ENCODE results near the gene GABRB2. TPM values are rescaled to one million over a fixed set of nuclear protein-coding genes. Genes with fewer than 3 reads are reported as not detected.

GABRB2 gene
- total RNA-seq (2014; rRNA removed; shearing (Covaris generic); ENCODE audit: low replicate concordance), result not detected in 2 replicates

DNA sequence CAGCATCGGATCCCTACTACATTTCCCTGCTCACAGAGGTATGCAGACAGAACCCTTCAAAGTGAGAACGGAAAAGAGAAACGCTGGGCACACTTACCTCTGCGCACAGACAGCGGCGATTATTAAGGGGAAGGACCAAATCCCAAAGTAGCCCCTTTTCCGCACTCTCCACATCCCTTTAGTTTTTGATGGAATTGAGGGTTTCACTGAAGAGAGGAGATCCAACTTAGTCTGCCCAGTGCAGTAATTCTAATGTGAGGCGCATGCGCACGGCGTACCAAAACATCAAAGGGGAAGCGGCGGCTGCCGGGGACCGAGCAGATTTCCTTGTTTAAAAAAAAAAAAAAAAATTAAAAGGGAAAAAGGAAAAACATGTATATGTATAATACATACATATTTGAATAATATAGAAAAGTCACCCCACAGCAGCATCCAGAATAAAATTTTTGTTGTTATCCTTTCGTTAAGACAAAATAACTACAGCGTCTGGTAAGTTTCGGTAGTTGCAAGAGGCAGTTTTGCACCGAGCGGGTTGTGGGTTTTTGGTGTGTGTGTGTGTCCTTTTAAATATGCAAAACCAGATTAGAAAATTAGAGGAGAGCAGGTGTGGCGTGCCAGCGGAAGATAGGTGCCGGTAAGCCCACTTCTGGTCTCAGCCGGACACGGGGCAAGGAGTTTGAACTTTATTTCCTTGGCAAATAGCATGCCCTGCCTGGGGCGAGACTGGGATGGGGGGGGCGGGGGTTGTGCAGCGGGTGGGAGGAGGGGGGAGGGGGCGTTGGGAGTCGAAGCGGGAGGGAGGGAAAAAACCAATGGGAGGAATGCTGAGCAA lies at the start of gene GABRB2:
Gene GABRB2, minus strand, starts transcription at position 256 of the 832 bp plus-strand sequence. Its CDS starts 82 bp downstream, at position 174.
- DNase-seq (ENCODE audit: low read depth), result peak; percentile 21
- in situ Hi-C loops (cut with HindIII; ENCODE audit: low pct_unique_long_range_greater_than_20kb, low sequenced_read_pairs), result no loop called here

DNA sequence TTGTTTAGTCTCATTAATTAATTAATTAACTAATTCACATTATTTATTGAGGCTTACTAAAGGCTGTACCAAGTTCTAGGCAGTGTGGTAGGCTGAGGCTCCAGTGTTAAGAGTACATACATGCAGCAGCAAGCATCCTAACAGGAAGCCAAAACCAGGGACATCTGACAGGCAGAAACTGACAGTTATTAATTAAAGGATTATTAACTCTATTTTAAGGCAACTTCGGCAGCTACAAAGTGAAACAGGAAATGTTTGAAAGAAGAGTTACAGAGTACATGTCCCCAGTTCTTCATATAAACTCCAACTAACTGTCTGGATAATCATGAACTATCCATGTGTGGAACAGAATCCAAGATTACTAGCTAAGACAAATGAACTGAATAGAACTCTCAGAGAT lies 39.3 kb upstream of the GABRB2 start:
- DNase-seq (ENCODE audit: low read depth), result no peak
- in situ Hi-C loops (cut with HindIII; ENCODE audit: low pct_unique_long_range_greater_than_20kb, low sequenced_read_pairs), result no loop called here

DNA sequence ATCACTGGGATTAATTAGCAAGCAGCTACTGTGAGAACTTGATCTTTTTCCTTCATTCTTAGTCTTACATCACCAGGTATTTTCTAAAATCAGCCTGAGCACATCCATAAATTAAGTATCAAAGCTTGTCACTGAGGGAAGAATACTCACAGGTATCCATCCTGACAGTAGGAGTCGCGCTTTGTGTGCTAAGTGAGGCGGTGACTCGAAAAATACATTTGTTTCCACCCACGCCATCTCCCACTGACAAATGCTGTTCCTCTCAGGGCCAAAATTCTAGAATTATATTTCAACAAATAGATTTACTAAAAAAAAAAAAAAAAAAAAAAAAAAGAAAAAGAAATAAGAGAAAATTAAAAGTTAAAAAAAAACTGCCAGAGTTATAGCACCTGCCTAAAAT lies 34.1 kb upstream of the GABRB2 start:
- in situ Hi-C loops (cut with HindIII; ENCODE audit: low pct_unique_long_range_greater_than_20kb, low sequenced_read_pairs), result no loop called here
- no peak for DNase-seq (ENCODE audit: low read depth)

DNA sequence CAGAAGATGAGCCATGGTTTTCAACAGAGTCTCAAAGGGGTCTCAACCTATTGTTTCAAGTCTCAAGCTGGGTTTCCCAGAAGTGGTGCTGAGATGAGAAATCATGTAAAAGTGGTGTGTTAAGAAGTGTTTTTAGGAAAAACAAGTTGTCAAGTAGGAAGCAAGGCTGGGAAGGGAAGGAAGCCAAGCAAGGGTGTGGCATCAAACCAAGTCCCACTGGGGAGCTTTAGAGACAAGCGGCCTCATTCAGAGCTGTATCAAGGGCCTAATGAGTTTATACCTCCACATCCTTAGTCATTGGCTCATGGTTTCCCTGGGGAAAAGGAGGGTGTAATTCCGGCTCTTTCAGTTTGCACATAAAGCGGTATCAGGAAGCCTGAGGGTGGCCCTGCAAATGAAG lies 26.4 kb upstream of the GABRB2 start:
- in situ Hi-C loops (cut with HindIII; ENCODE audit: low pct_unique_long_range_greater_than_20kb, low sequenced_read_pairs), result no loop called here
- no peak for DNase-seq (ENCODE audit: low read depth)

DNA sequence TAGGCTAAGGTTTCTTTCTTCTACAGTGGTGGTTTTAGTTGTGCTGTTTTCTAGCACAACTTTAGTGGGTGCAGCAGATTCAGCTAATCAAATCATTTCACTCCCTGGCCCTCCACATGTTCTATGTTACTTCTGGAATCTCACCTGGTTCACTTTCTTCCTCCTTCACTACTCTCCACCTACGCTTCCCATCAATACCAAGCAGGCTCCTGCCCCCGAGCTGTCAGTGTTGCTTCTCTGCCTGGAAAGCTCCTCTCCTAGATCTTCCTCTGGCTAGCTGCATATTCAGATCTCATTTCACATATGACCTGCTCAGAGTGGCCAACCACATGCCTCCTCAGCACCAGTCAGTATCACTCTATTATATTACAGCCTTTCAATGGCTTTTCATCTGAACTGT lies 19.6 kb upstream of the GABRB2 start:
- DNase-seq (ENCODE audit: low read depth), result no peak
- in situ Hi-C loops (cut with HindIII; ENCODE audit: low pct_unique_long_range_greater_than_20kb, low sequenced_read_pairs), result no loop called here

GRCh38 chr5:161562446-161562845 lies 15.9 kb upstream of the GABRB2 start:
- DNase-seq (ENCODE audit: low read depth), result no peak
- in situ Hi-C loops (cut with HindIII; ENCODE audit: low pct_unique_long_range_greater_than_20kb, low sequenced_read_pairs), result no loop called here

GRCh38 chr5:161549106-161549505 lies 2.6 kb upstream of the GABRB2 start:
- DNase-seq (ENCODE audit: low read depth), result no peak
- in situ Hi-C loops (cut with HindIII; ENCODE audit: low pct_unique_long_range_greater_than_20kb, low sequenced_read_pairs), result no loop called here

- in situ Hi-C loops (cut with HindIII; ENCODE audit: low pct_unique_long_range_greater_than_20kb, low sequenced_read_pairs), result no loop called here
- DNase-seq (ENCODE audit: low read depth), result no peak
Measured at GRCh38 chr5:161548487-161549094, 2.1 kb upstream of the GABRB2 start.

GRCh38 chr5:161547738-161548486 lies 1.4 kb upstream of the GABRB2 start:
- no peak for DNase-seq (ENCODE audit: low read depth)
- in situ Hi-C loops (cut with HindIII; ENCODE audit: low pct_unique_long_range_greater_than_20kb, low sequenced_read_pairs), result no loop called here

- in situ Hi-C loops (cut with HindIII; ENCODE audit: low pct_unique_long_range_greater_than_20kb, low sequenced_read_pairs), result no loop called here
Measured at GRCh38 chr5:161547406-161547737, 847 bp upstream of the GABRB2 start.

GRCh38 chr5:161546095-161546469 lies 443 bp downstream of the GABRB2 start:
- in situ Hi-C loops (cut with HindIII; ENCODE audit: low pct_unique_long_range_greater_than_20kb, low sequenced_read_pairs), result no loop called here
- DNase-seq (ENCODE audit: low read depth), result peak; percentile 3

More at GRCh38 chr5:161547406-161547737, 847 bp upstream of the GABRB2 start:
- no peak for DNase-seq (ENCODE audit: low read depth)

DNA sequence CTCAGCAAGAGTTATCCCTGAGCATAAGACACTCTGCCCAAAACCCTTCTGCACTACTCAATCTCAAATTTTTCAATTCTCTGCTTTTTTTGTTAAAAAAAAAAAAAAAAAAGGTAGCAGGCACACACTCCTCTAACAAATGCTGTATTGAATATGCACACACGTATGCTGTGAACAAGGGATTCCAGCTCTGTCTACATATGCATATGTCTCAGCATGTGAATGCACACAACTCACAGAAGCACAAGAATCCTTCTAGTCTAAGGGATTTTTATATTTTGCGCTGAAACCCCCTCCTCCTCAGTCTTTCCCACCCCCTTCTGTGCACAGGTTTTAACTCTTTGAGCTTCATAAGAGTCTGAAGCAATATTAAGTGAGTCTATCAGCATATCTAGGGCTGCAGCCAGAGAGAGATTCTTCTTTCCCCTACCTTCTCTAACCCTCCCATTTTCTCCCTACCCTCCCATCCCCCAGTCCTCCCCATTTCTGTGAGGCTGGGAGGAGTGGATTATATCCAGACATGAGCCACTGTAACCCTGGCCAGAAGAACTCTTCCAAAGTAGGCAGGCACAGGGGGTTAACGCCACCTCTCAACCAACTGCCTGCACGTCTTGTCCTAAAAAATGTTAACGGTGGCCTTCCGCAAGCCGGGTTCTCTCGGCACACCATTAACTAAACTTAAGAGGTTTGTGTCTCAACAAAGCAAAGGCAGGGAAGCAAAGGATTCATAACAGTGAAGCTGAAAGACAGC lies 1.0 kb downstream of the GABRB2 start:
- no peak for DNase-seq (ENCODE audit: low read depth)
- in situ Hi-C loops (cut with HindIII; ENCODE audit: low pct_unique_long_range_greater_than_20kb, low sequenced_read_pairs), result no loop called here

DNA sequence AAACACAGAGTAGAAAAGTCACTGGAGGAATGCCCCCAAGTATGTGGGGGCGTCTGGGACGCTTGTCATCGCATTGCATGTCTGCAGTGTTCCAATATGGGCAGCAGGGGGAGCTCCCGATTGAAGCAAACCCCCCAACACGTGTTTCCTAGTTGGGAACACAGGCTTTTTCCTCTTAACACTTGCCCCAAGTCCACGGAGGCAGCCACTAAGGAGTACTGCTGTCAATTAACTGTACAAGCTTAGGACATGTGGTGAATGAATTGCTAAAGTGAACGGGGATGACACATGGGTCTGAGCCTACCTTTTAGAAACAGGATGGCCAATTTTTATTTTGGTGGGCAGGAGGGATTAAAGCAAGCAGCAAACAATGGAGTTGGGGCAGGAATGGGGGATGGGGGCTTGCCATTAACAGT lies 2.2 kb downstream of the GABRB2 start:
- DNase-seq (ENCODE audit: low read depth), result peak; percentile 33
- in situ Hi-C loops (cut with HindIII; ENCODE audit: low pct_unique_long_range_greater_than_20kb, low sequenced_read_pairs), result no loop called here

DNA sequence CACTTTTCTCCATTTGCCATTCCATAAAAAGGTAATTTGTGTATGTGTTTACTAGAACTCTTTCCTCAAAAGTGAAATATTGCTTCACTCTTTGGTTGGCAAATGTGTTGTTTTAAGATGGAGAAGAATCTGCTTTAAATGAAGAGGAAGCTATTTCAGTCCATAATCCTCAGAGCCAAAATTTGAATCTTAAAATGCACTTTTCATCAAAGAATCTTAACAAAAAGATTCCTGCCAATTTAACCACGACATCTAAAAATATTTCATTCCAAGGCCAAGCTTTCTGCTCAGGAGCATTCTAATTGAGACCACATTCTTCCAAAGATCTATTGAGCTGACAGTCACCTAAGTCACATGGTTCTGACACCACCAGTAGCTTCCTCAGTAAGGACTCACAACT lies 7.5 kb downstream of the GABRB2 start:
- in situ Hi-C loops (cut with HindIII; ENCODE audit: low pct_unique_long_range_greater_than_20kb, low sequenced_read_pairs), result no loop called here

DNA sequence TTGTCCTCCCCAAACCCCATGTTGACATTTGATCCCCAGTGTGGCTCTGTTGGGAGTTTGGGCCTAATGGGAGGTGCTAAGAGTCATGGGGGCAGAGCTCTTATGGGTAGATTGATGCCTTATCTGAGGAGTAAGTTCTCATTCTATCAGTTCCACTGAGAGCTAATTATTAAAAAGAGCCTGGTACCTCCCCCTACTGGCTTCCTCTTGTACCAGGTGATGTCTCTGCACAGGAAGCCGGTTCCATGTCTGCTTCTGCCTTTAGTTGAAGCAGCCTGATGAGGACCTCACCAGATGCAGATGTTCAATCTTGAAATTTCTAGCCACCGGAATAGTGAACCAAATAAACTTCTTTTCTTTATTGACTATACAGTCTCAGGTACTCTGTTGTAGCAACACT lies 10.8 kb downstream of the GABRB2 start:
- DNase-seq (ENCODE audit: low read depth), result no peak
- in situ Hi-C loops (cut with HindIII; ENCODE audit: low pct_unique_long_range_greater_than_20kb, low sequenced_read_pairs), result no loop called here

More for the DNA sequence above, 7.5 kb downstream of the GABRB2 start:
- DNase-seq (ENCODE audit: low read depth), result no peak

- in situ Hi-C loops (cut with HindIII; ENCODE audit: low pct_unique_long_range_greater_than_20kb, low sequenced_read_pairs), result no loop called here
- no peak for DNase-seq (ENCODE audit: low read depth)
Measured at GRCh38 chr5:161530700-161531099, 15.8 kb downstream of the GABRB2 start.

DNA sequence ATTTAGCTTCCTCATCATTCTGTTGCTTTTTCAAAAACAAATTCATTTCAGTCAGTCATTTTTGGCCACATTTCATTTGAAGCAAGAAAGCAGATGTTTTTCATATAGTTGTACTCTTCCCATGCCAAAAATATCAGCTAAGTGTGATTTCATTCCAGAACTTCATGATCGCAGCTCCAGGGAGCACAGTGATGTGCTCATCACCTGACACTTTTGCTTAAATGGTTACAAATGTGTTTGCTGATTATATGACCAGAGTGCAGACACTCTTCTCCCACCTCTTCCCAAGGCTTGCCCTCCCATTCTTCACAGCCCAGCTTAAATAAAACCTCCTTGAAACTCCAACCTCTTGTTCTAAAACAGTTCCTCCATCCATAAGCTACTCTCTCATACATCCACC lies 32.6 kb downstream of the GABRB2 start:
- DNase-seq (ENCODE audit: low read depth), result no peak
- in situ Hi-C loops (cut with HindIII; ENCODE audit: low pct_unique_long_range_greater_than_20kb, low sequenced_read_pairs), result no loop called here

DNA sequence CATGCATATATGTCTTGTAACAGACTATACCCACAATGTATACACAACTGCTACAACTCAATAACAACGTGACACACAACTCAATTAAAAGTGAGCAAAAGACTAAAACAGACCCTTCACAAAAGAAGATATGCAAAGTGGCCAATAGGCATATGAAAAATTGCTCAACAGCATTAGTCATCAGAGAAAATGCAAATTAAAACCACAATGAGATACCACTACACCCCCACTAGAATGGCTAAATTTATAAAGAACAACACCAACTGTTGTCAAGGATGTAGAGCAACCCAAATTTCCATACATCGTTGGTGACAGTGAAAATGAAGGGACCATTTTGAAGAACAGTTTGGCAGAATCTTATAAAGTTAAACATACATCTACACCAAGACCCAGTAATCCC lies 38.9 kb downstream of the GABRB2 start:
- in situ Hi-C loops (cut with HindIII; ENCODE audit: low pct_unique_long_range_greater_than_20kb, low sequenced_read_pairs), result no loop called here
- no peak for DNase-seq (ENCODE audit: low read depth)

All from Caki2 (cell line).